Ishikawa (cell line): ENCODE data around the gene NPC1.

Experiments
- CEBPB ChIP-seq: IDR thresholded peaks from 2 replicates; pipeline ENCODE4 v1.6.1; 2012
- CREB1 ChIP-seq: IDR thresholded peaks from 2 replicates; pipeline ENCODE4 v1.6.1; 2012; ENCODE audit warnings: low read depth
- EGR1 ChIP-seq: IDR thresholded peaks from 2 replicates; pipeline ENCODE4 v1.6.1; 2012
- EP300 ChIP-seq: IDR thresholded peaks from 2 replicates; pipeline ENCODE4 v1.6.1; 2012; ENCODE audit warnings: borderline replicate concordance
- FOXM1 ChIP-seq: IDR thresholded peaks from 2 replicates; pipeline ENCODE4 v1.6.1; 2012; ENCODE audit warnings: low read depth, borderline replicate concordance
- MAX ChIP-seq: IDR thresholded peaks from 2 replicates; pipeline ENCODE4 v1.6.1; 2012
- NFIC ChIP-seq: IDR thresholded peaks from 2 replicates; pipeline ENCODE4 v1.6.1; 2012
- RAD21 ChIP-seq: IDR thresholded peaks from 2 replicates; pipeline ENCODE4 v1.6.1; 2012; ENCODE audit warnings: low read depth
- REST ChIP-seq: IDR thresholded peaks from 2 replicates; pipeline ENCODE4 v1.6.1; 2012; ENCODE audit warnings: low read depth, mild to moderate bottlenecking
- TAF1 ChIP-seq: IDR thresholded peaks from 2 replicates; pipeline ENCODE4 v1.6.1; 2012; ENCODE audit warnings: low read depth, mild to moderate bottlenecking
- TCF12 ChIP-seq: IDR thresholded peaks from 2 replicates; pipeline ENCODE4 v1.6.1; 2012; ENCODE audit warnings: low read depth
- TEAD4 ChIP-seq: IDR thresholded peaks from 2 replicates; pipeline ENCODE4 v1.6.1; 2012
- USF1 ChIP-seq: IDR thresholded peaks from 2 replicates; pipeline ENCODE4 v1.6.1; 2012
- YY1 ChIP-seq: IDR thresholded peaks from 2 replicates; pipeline ENCODE4 v1.6.1; 2012; ENCODE audit warnings: low read depth
- ZBTB7A ChIP-seq: IDR thresholded peaks from 2 replicates; pipeline ENCODE4 v1.6.1; 2012; ENCODE audit warnings: low read depth

NPC1 gene

GRCh38 chr18:23586249-23587196 lies at the start of gene NPC1:
Gene NPC1 (minus strand): TSS chr18:23586506. CDS start chr18:23586343, 163 bp downstream.
- peak; percentile 59 for TF ChIP-seq TEAD4
- TF ChIP-seq CEBPB, result no peak
- peak; percentile 80 for TF ChIP-seq MAX
- TF ChIP-seq EGR1, result peak; percentile 47; the same call in 1 of the 2 replicates
- TF ChIP-seq REST, result peak; percentile 43
- peak; percentile 66 for TF ChIP-seq ZBTB7A
- TF ChIP-seq USF1, result 0 out of 2 replicates have a peak, but pooled peaks have one; percentile 22
- no peak; the same call in 1 of the 2 replicates for TF ChIP-seq TCF12
- TF ChIP-seq YY1, result no peak
- peak; percentile 61; the same call in 1 of the 2 replicates for TF ChIP-seq RAD21
- TF ChIP-seq TAF1, result peak; percentile 94
- TF ChIP-seq FOXM1, result no peak
- peak; percentile 68 for TF ChIP-seq CREB1
- 0 out of 2 replicates have a peak, but pooled peaks have one; percentile 32 for TF ChIP-seq EP300
- peak; percentile 5; the same call in 1 of the 2 replicates for TF ChIP-seq NFIC

GRCh38 chr18:23636071-23636399 lies 49.7 kb upstream of the NPC1 start:
- no peak for TF ChIP-seq YY1
- no peak for TF ChIP-seq TCF12
- TF ChIP-seq RAD21, result no peak
- no peak for TF ChIP-seq CREB1
- TF ChIP-seq NFIC, result no peak
- TF ChIP-seq ZBTB7A, result no peak
- TF ChIP-seq FOXM1, result no peak
- TF ChIP-seq EP300, result no peak

GRCh38 chr18:23635283-23636070 lies 49.2 kb upstream of the NPC1 start:
- TF ChIP-seq NFIC (0 out of 2 replicates have a peak, but pooled peaks have one; percentile 7), MAX (no peak), REST (no peak), TCF12 (no peak), USF1 (no peak), YY1 (no peak), FOXM1 (no peak), CREB1 (no peak), RAD21 (no peak), TAF1 (no peak), TEAD4 (no peak), EP300 (no peak), EGR1 (no peak), ZBTB7A (no peak), CEBPB (peak; percentile 77; the same call in 1 of the 2 replicates)

- TF ChIP-seq FOXM1, result no peak
- TF ChIP-seq NFIC, result no peak
- no peak for TF ChIP-seq TEAD4
- TF ChIP-seq ZBTB7A, result no peak
These were observed 48.4 kb upstream of the NPC1 start for GRCh38 chr18:23634692-23635091.

- TF ChIP-seq EP300 (no peak), TAF1 (no peak), RAD21 (no peak), MAX (no peak), TEAD4 (no peak), USF1 (no peak), ZBTB7A (no peak)
These were observed 46.3 kb upstream of the NPC1 start for GRCh38 chr18:23632615-23633014.
